ENCODE data around the gene ANTXRL. TPM values are rescaled to one million over a fixed set of nuclear protein-coding genes. Genes with fewer than 3 reads are reported as not detected.

ANTXRL gene
- polyA plus RNA-seq, 1 experiment, result not detected

DNA sequence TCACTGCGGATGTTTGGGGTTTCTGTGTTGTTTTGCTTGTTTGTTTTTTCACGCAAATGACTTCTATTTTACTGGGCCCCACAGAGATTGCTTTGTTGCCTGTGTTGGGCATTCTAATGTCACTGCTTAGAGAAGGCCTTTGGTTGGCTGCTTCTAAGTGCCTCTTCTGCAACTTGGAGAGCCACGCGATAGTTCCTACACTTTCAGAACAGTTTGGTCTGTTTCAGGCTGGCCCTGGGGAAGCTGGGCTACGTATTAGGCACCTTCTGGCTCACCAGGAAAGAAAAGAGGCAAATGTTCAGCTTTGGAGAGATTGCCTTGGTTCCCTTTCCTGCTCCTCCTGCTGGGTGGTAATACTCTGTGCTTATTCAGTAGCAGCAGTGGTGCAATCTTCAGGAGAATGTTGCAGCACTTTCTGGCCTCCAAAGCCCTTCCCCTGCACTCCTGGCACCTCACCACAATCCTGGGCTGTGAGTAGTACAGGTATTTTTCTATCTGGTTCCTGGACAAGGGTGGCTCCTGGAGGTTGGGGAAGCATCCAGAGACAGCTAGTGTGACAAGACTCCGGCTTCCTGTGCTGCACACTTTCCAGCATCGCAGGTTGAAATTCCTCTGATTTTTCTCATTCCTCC, 1.2 kb downstream of the ANTXRL start:
- Histone ChIP-seq H3K4me3 (ENCODE audit: low read depth, low read length) (no peak overlapping the region), H3K36me3 (ENCODE audit: control insufficient read depth, insufficient read depth, low read length) (no peaks in the 10 kb centered on the region), H3K27me3 (ENCODE audit: control insufficient read depth, insufficient read depth, low read length) (no peaks in the 10 kb centered on the region)
- TF ChIP-seq, protein P1, sequence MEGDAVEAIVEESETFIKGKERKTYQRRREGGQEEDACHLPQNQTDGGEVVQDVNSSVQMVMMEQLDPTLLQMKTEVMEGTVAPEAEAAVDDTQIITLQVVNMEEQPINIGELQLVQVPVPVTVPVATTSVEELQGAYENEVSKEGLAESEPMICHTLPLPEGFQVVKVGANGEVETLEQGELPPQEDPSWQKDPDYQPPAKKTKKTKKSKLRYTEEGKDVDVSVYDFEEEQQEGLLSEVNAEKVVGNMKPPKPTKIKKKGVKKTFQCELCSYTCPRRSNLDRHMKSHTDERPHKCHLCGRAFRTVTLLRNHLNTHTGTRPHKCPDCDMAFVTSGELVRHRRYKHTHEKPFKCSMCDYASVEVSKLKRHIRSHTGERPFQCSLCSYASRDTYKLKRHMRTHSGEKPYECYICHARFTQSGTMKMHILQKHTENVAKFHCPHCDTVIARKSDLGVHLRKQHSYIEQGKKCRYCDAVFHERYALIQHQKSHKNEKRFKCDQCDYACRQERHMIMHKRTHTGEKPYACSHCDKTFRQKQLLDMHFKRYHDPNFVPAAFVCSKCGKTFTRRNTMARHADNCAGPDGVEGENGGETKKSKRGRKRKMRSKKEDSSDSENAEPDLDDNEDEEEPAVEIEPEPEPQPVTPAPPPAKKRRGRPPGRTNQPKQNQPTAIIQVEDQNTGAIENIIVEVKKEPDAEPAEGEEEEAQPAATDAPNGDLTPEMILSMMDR (IDR thresholded peaks at IDR 0.05; ENCODE audit: insufficient read depth, low read depth, low read length), result no peak
- DNase-seq (ENCODE audit: low read depth), result no peak
- CTCF ChIA-PET, result no interaction called here
- POLR2A ChIA-PET, result no interaction called here

DNA sequence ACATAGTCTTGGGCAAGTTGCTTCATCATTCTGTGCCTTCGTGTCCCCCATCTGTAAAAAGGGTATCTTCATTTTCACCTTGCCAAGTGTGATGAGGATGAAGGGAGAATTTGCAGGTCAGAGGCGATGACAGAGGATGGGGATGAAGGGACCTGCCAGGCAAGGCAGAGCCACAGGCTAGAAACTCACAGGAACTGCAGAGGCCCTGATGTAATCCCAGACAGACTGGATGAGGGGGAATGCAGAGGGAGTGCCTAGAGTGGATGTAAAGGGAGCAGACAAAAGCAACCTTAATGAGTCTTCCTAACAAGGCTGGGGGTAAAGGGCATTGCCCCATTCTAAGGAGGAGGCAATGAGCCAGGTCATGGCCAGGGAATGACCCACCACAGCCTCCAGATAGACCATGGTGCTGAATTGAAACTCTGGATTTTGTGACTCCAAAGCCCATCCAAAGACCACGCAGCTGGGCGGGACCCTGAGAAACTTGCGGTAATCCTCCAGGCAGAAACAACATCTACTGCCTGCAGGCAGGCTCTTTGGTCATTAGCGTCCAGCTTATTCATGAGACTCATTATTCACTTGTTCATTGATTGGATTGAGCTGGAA, 1.9 kb downstream of the ANTXRL start:
- no peak overlapping the region for H3K4me3 ChIP-seq (ENCODE audit: low read depth, low read length)
- ChIA-PET POLR2A (no interaction called here), CTCF (no interaction called here)
- no peaks in the 10 kb centered on the region for H3K36me3 ChIP-seq (ENCODE audit: control insufficient read depth, insufficient read depth, low read length)
- TF ChIP-seq, protein P1 (IDR thresholded peaks at IDR 0.05; ENCODE audit: insufficient read depth, low read depth, low read length), result no peak
- H3K27me3 ChIP-seq (ENCODE audit: control insufficient read depth, insufficient read depth, low read length), result no peaks in the 10 kb centered on the region
- DNase-seq (ENCODE audit: low read depth), result no peak

DNA sequence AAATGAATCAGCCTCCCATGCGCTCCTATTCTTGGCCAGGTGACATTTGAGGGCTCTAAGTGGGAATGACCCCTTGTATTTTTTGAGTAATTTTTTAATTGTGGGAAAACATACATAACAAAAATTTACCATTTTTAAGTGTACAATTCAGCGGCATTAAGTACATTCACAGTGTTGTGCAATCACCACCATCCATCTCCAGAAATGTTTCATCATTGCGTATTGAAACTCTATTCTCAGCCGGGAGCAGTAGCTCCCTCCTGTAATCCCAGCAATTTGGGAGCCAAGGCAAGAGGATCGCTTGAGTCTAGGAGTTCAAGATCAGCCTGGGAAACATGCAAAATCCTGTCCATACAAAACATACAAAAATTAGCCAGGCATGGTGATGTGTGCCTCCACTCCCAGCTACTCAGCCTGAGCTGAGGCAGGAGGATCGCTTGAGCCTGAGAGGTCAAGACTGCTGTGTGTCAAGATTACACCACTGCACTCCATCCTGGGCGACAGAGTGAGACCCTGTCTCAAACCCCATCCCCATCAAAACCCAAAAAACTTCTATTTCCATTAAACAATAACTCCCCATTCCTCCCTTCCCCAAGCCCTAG, 2.5 kb downstream of the ANTXRL start:
- no peaks in the 10 kb centered on the region for H3K27me3 ChIP-seq (ENCODE audit: control insufficient read depth, insufficient read depth, low read length)
- POLR2A ChIA-PET, result no interaction called here
- DNase-seq (ENCODE audit: low read depth), result no peak
- no peak overlapping the region for H3K4me3 ChIP-seq (ENCODE audit: low read depth, low read length)
- no peaks in the 10 kb centered on the region for H3K36me3 ChIP-seq (ENCODE audit: control insufficient read depth, insufficient read depth, low read length)
- TF ChIP-seq, protein P1 (IDR thresholded peaks at IDR 0.05; ENCODE audit: insufficient read depth, low read depth, low read length), result no peak
- CTCF ChIA-PET, result no interaction called here

DNA sequence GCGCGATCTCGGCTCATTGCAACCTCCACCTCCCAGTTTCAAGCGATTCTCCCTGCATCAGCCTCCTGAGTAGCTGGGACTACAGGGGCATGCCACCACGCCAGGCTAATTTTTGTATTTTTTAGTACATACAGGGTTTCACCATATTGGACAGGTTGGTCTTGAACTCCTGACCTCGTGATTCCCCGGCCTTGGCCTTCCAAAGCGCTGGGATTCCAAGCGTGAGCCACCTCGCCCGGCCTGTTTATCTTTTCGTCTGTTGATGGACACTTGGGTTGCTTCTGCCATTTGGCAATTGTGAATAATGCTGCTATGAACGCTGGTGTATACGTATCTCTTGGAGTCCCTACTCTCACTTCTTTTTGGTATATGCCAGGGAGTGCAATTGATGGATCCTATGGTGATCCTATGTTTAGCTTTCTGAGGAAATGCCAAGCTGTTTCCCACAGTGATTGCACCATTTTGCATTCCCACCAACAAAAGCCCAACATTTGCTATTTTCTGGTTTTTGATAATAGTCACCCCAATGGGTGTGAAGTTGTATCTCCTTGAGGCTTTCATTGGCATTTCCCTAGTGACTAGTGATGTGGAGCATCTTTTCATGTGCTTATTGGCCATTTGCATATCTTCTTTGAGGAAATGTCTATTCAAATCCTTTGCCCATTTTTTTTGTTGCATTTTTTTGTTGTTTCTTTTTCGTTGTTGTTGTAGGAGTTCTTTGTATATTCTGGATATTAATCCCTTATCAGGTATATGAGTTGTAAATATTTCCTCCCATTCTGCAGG, 3.5 kb downstream of the ANTXRL start:
- no peaks in the 10 kb centered on the region for H3K36me3 ChIP-seq (ENCODE audit: control insufficient read depth, insufficient read depth, low read length)
- POLR2A ChIA-PET, result no interaction called here
- H3K27me3 ChIP-seq (ENCODE audit: control insufficient read depth, insufficient read depth, low read length), result no peaks in the 10 kb centered on the region
- CTCF ChIA-PET, result interaction anchor here (0.7 kb wide), 1 partner anchor 24 kb away, joined by 4 read pairs; no protein-coding TSS in a partner anchor
- no peak for DNase-seq (ENCODE audit: low read depth)
- TF ChIP-seq, protein P1 (IDR thresholded peaks at IDR 0.05; ENCODE audit: insufficient read depth, low read depth, low read length), result no peak
- no peak overlapping the region for H3K4me3 ChIP-seq (ENCODE audit: low read depth, low read length)

Data from BJ (cell line).